ENCODE measurements around the gene HRH2. TPM values are rescaled to one million over a fixed set of nuclear protein-coding genes. Genes with fewer than 3 reads are reported as not detected.

The HRH2 gene
- total RNA-seq, 1 experiment from 2014 or later = 3.3 TPM

DNA sequence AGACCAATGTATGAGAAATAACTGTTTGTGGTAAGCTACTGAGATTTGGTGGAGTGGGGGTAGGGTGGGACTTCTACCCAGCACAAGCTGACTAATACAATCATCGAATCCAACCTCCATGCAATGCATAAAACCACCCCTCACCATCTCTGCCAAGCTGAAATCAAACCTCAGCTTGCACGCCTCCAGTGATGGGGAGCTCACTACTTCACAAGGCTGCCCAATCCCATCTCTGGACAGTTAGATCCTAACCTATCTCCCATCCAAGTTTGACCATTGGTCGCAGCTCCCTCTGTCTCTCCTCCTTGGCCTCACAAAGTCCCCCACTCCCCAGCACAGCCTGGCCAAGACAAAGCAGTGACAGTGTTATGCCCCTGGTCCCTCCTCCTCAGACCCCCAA, 47.0 kb upstream of the HRH2 start:
- H3K27ac ChIP-seq (ENCODE audit: insufficient read length, low read depth, low read length) = no peak overlapping the region
- Mint-ChIP-seq H3K27me3 (ENCODE audit: low read depth) (peaks cover 1% of the 10 kb centered on the region; the same call in 1 of the 2 replicates), H3K9me3 (peaks cover 11% of the 10 kb centered on the region in 2 experiments), H3K27ac (no peak overlapping the region), H3K4me1 (peaks cover 5 to 12% of the 10 kb centered on the region in 2 experiments), H3K36me3 (ENCODE audit: insufficient read depth in 1 of 3, low read depth in 3 of 3) (peaks cover 7 to 11% (median 7%) of the 10 kb centered on the region in 3 experiments), H3K4me3 (no peak overlapping the region; a peak in 1 of 5 replicates)
- no peaks in the 10 kb centered on the region for H4K20me1 ChIP-seq (ENCODE audit: control insufficient read depth, insufficient read depth, insufficient read length)
- H4K8ac ChIP-seq (replicated peaks; ENCODE audit: insufficient read length, low read depth, low read length) = no peak overlapping the region
- no peaks in the 10 kb centered on the region for H3K27me3 ChIP-seq (ENCODE audit: insufficient read depth, low read length)
- no peak overlapping the region for H3K18ac ChIP-seq (ENCODE audit: insufficient read length, low read depth, low read length)
- H3K79me1 ChIP-seq (ENCODE audit: insufficient read depth, low read depth, low read length, poor library complexity, severe bottlenecking) = no peaks in the 10 kb centered on the region
- no peak overlapping the region for H2AFZ ChIP-seq (ENCODE audit: low read length)
- no peaks in the 10 kb centered on the region for H3K4me1 ChIP-seq (ENCODE audit: insufficient read depth, low read length)
- no peak overlapping the region for H2BK12ac ChIP-seq (ENCODE audit: insufficient read length, low read depth, low read length)
- H3K4me2 ChIP-seq (ENCODE audit: insufficient read depth, insufficient read length, low read length) = no peak overlapping the region
- H2BK15ac ChIP-seq (ENCODE audit: low read depth, low read length) = no peak overlapping the region
- H2BK5ac ChIP-seq (ENCODE audit: insufficient read length, low read length) = no peak overlapping the region
- peaks cover 10% of the 10 kb centered on the region for H3K9me3 ChIP-seq (ENCODE audit: control insufficient read depth, low read depth, low read length)
- H3K14ac ChIP-seq (ENCODE audit: insufficient read depth, low read length) = no peak overlapping the region
- no peak for DNase-seq
- H3K56ac ChIP-seq (ENCODE audit: insufficient read length, low read depth, low read length) = no peak overlapping the region
- no peak overlapping the region for H3T11ph ChIP-seq (ENCODE audit: low read length)
- no peak overlapping the region for H2AK5ac ChIP-seq (ENCODE audit: insufficient read length, low read length)
- H3K23me2 ChIP-seq (ENCODE audit: insufficient read length, low read depth, low read length, poor library complexity, severe bottlenecking) = no peaks in the 10 kb centered on the region
- H3K9ac ChIP-seq (ENCODE audit: extremely low read depth, insufficient read length, low read length) = no peak overlapping the region
- no peak overlapping the region for H3K23ac ChIP-seq (ENCODE audit: insufficient read length, low read depth, low read length)
- H2BK20ac ChIP-seq (ENCODE audit: low read depth, low read length, poor library complexity, severe bottlenecking) = no peak overlapping the region
- no peak overlapping the region for H2BK120ac ChIP-seq (ENCODE audit: low read depth, low read length, poor library complexity, severe bottlenecking)
- H3K79me2 ChIP-seq (ENCODE audit: insufficient read depth, low read length) = no peaks in the 10 kb centered on the region
- WGBS (ENCODE audit: extremely low coverage, insufficient read length, low lambda C conversion rate) = no CpG with 5 or more reads among the region's 3 CpGs
- no peak overlapping the region for H3K4ac ChIP-seq (ENCODE audit: low read depth, low read length)
- H4K5ac ChIP-seq (ENCODE audit: insufficient read length, low read depth, low read length) = no peak overlapping the region
- TF ChIP-seq, protein P1, sequence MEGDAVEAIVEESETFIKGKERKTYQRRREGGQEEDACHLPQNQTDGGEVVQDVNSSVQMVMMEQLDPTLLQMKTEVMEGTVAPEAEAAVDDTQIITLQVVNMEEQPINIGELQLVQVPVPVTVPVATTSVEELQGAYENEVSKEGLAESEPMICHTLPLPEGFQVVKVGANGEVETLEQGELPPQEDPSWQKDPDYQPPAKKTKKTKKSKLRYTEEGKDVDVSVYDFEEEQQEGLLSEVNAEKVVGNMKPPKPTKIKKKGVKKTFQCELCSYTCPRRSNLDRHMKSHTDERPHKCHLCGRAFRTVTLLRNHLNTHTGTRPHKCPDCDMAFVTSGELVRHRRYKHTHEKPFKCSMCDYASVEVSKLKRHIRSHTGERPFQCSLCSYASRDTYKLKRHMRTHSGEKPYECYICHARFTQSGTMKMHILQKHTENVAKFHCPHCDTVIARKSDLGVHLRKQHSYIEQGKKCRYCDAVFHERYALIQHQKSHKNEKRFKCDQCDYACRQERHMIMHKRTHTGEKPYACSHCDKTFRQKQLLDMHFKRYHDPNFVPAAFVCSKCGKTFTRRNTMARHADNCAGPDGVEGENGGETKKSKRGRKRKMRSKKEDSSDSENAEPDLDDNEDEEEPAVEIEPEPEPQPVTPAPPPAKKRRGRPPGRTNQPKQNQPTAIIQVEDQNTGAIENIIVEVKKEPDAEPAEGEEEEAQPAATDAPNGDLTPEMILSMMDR (conservative IDR thresholded peaks at IDR 0.05) = no peak
- H4K91ac ChIP-seq (ENCODE audit: insufficient read length, low read depth, low read length) = no peak overlapping the region
